Stimulated activated CD4-positive, alpha-beta T cell treated with anti-CD3 and anti-CD28 coated beads, Interleukin-12 subunit alpha, Interleukin-12 subunit beta, amount 100 ng/mL, for 48 hours (primary cell): ENCODE measurements around the gene WDR62.

Experiments
- DNase-seq, 3 donors: peaks; one replicate each; pipeline ENCODE4 v3.0.0-alpha.2; 2020; ENCODE audit warnings: low read depth in 2 of 3, low spot score in 1 of 3

Gene WDR62

GRCh38 chr19:36073121-36073876 is 18.6 kb downstream of the WDR62 start:
- no peak for DNase-seq

GRCh38 chr19:36079389-36079945 is 24.8 kb downstream of the WDR62 start:
- no peak for DNase-seq

- no peak for DNase-seq
Measured at GRCh38 chr19:36081385-36081784, 26.7 kb downstream of the WDR62 start.

- no peak for DNase-seq
Measured at GRCh38 chr19:36081894-36082293, 27.2 kb downstream of the WDR62 start.

GRCh38 chr19:36082916-36083315 is 28.2 kb downstream of the WDR62 start:
- no peak for DNase-seq

- no peak for DNase-seq
Measured at GRCh38 chr19:36084231-36085009, 29.7 kb downstream of the WDR62 start.

- DNase-seq = no peak
Measured at GRCh38 chr19:36086326-36086725, 31.6 kb downstream of the WDR62 start.

GRCh38 chr19:36089847-36090246 is 35.1 kb downstream of the WDR62 start:
- DNase-seq = no peak

GRCh38 chr19:36090910-36091695 is 36.4 kb downstream of the WDR62 start:
- no peak for DNase-seq

GRCh38 chr19:36092566-36092965 is 37.9 kb downstream of the WDR62 start:
- no peak for DNase-seq

- peak in 1 of 3 donors; percentile 8 for DNase-seq
Measured at GRCh38 chr19:36093146-36093662, 38.5 kb downstream of the WDR62 start.

GRCh38 chr19:36093687-36094086 is 39.0 kb downstream of the WDR62 start:
- no peak for DNase-seq

- DNase-seq = no peak
Measured at GRCh38 chr19:36097036-36097435, 42.3 kb downstream of the WDR62 start.

GRCh38 chr19:36099166-36099785 is 44.6 kb downstream of the WDR62 start:
- no peak for DNase-seq

- no peak for DNase-seq
Measured at GRCh38 chr19:36100476-36100875, 45.8 kb downstream of the WDR62 start.

GRCh38 chr19:36101550-36102327 is 47.0 kb downstream of the WDR62 start:
- DNase-seq = no peak

GRCh38 chr19:36103040-36103626 is 48.4 kb downstream of the WDR62 start:
- DNase-seq = no peak

- no peak for DNase-seq
Measured at GRCh38 chr19:36103842-36104552, 49.3 kb downstream of the WDR62 start.

- DNase-seq = no peak
Measured at GRCh38 chr19:36106441-36106840, 51.7 kb downstream of the WDR62 start.
